Measurements from ENCODE around the gene KCNQ5. TPM values are rescaled to one million over a fixed set of nuclear protein-coding genes. Genes with fewer than 3 reads are reported as not detected.

Gene KCNQ5
- total RNA-seq, 1 experiment from 2014 or later = not detected

DNA sequence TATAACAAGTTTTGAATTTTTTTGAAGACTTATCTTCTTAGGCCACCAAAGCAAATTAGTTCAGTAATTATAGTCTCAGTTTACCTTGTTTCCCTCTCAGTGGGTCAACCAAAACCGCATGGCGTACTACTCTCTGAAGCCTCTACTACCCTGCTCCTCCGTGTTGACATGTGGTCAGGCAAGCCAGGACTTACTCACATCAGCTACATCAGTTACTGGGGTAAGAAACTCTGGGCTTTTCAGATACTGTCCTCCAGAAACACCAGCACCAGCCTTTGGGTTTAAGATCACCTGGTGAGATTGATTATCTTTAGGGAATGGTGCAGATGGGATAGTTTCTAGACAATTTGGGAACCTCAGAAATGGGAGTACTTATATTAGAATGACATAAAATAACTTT, 55.1 kb downstream of the KCNQ5 start:
- ATAC-seq = no peak
- RAD21 ChIA-PET (ENCODE audit: low non-redundant PET in 1 of 2, low total read pairs in 2 of 2, uncharacterized antibody in 2 of 2, unreplicated experiment in 2 of 2) = no interaction called here
- Histone ChIP-seq H3K27me3 (ENCODE audit: insufficient read depth, low read length) (peaks cover 8% of the 10 kb centered on the region), H3K79me2 (ENCODE audit: insufficient read depth, low read length) (no peaks in the 10 kb centered on the region), H2AFZ (ENCODE audit: low read depth, low read length, poor library complexity, severe bottlenecking) (no peak overlapping the region), H3K9ac (ENCODE audit: low read length) (no peak overlapping the region), H3K27ac (ENCODE audit: low read depth, low read length) (no peak overlapping the region), H4K20me1 (ENCODE audit: insufficient read depth) (no peaks in the 10 kb centered on the region; the same call in 1 of the 2 replicates), H3K4me1 (ENCODE audit: control insufficient read depth in 1 of 2, insufficient read depth in 2 of 2, low read length in 2 of 2) (no peaks in the 10 kb centered on the region), H3K4me3 (replicated peaks in 1 of 2; ENCODE audit: low read depth in 1 of 2, low read length in 2 of 2) (no peak overlapping the region), H3K4me2 (ENCODE audit: low read length) (no peak overlapping the region), H3K9me3 (ENCODE audit: control insufficient read depth in 1 of 2, insufficient read depth in 1 of 2, low read depth in 1 of 2, low read length in 2 of 2) (no peaks in the 10 kb centered on the region), H3K9me2 (ENCODE audit: insufficient read depth) (no peaks in the 10 kb centered on the region), H3K36me3 (ENCODE audit: control insufficient read depth in 1 of 2, insufficient read depth in 2 of 2, low read length in 2 of 2) (no peaks in the 10 kb centered on the region)
- CTCF ChIA-PET = no interaction called here
- no TSS peak for BruUV-seq (replicated peaks)
- TF ChIP-seq, protein P1, sequence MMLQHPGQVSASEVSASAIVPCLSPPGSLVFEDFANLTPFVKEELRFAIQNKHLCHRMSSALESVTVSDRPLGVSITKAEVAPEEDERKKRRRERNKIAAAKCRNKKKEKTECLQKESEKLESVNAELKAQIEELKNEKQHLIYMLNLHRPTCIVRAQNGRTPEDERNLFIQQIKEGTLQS (IDR thresholded peaks at IDR 0.05) = no peak
- TF ChIP-seq YY1 (IDR thresholded peaks at IDR 0.05; ENCODE audit: extremely low read depth, insufficient replicate concordance, low read depth, low read length) = no peak
- TF ChIP-seq CEBPB (IDR thresholded peaks at IDR 0.05; ENCODE audit: low read depth) = no peak
- TF ChIP-seq, protein P2, sequence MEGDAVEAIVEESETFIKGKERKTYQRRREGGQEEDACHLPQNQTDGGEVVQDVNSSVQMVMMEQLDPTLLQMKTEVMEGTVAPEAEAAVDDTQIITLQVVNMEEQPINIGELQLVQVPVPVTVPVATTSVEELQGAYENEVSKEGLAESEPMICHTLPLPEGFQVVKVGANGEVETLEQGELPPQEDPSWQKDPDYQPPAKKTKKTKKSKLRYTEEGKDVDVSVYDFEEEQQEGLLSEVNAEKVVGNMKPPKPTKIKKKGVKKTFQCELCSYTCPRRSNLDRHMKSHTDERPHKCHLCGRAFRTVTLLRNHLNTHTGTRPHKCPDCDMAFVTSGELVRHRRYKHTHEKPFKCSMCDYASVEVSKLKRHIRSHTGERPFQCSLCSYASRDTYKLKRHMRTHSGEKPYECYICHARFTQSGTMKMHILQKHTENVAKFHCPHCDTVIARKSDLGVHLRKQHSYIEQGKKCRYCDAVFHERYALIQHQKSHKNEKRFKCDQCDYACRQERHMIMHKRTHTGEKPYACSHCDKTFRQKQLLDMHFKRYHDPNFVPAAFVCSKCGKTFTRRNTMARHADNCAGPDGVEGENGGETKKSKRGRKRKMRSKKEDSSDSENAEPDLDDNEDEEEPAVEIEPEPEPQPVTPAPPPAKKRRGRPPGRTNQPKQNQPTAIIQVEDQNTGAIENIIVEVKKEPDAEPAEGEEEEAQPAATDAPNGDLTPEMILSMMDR (IDR thresholded peaks at IDR 0.05 in 2 of 3, conservative IDR thresholded peaks at IDR 0.05 in 1 of 3; ENCODE audit: borderline replicate concordance in 1 of 3, insufficient read depth in 1 of 3, low read depth in 2 of 3, low read length in 2 of 3) = no peak
- no peak for TF ChIP-seq CBX3 (IDR thresholded peaks at IDR 0.05; ENCODE audit: low read depth)
- no peak for TF ChIP-seq TCF7L2 (IDR thresholded peaks at IDR 0.05; ENCODE audit: borderline replicate concordance, extremely low read depth, insufficient read depth, insufficient read length)
- no peak for TF ChIP-seq FOSL1 (IDR thresholded peaks at IDR 0.05; ENCODE audit: low read depth)
- TF ChIP-seq EZH2 (IDR thresholded peaks at IDR 0.05) = no peak
- TF ChIP-seq, protein P3, sequence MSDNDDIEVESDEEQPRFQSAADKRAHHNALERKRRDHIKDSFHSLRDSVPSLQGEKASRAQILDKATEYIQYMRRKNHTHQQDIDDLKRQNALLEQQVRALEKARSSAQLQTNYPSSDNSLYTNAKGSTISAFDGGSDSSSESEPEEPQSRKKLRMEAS (IDR thresholded peaks at IDR 0.05) = no peak
- no peak for TF ChIP-seq EGR1 (IDR thresholded peaks at IDR 0.05; ENCODE audit: low read depth)
- no peak for TF ChIP-seq ZNF274 (IDR thresholded peaks at IDR 0.05; ENCODE audit: low read depth, low read length)
- no peak for TF ChIP-seq JUND (IDR thresholded peaks at IDR 0.05)
- TF ChIP-seq EZH2phosphoT487 (IDR thresholded peaks at IDR 0.05; ENCODE audit: borderline replicate concordance) = no peak
- no peak for TF ChIP-seq RAD21 (IDR thresholded peaks at IDR 0.05; ENCODE audit: low read depth)
- TF ChIP-seq, protein P4, sequence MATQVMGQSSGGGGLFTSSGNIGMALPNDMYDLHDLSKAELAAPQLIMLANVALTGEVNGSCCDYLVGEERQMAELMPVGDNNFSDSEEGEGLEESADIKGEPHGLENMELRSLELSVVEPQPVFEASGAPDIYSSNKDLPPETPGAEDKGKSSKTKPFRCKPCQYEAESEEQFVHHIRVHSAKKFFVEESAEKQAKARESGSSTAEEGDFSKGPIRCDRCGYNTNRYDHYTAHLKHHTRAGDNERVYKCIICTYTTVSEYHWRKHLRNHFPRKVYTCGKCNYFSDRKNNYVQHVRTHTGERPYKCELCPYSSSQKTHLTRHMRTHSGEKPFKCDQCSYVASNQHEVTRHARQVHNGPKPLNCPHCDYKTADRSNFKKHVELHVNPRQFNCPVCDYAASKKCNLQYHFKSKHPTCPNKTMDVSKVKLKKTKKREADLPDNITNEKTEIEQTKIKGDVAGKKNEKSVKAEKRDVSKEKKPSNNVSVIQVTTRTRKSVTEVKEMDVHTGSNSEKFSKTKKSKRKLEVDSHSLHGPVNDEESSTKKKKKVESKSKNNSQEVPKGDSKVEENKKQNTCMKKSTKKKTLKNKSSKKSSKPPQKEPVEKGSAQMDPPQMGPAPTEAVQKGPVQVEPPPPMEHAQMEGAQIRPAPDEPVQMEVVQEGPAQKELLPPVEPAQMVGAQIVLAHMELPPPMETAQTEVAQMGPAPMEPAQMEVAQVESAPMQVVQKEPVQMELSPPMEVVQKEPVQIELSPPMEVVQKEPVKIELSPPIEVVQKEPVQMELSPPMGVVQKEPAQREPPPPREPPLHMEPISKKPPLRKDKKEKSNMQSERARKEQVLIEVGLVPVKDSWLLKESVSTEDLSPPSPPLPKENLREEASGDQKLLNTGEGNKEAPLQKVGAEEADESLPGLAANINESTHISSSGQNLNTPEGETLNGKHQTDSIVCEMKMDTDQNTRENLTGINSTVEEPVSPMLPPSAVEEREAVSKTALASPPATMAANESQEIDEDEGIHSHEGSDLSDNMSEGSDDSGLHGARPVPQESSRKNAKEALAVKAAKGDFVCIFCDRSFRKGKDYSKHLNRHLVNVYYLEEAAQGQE (IDR thresholded peaks at IDR 0.05; ENCODE audit: low read depth) = no peak
- no peak for TF ChIP-seq SP1 (IDR thresholded peaks at IDR 0.05; ENCODE audit: low read depth)
- no peak for TF ChIP-seq ELF1 (IDR thresholded peaks at IDR 0.05; ENCODE audit: borderline replicate concordance, low read depth)
- no peak for TF ChIP-seq SRF (IDR thresholded peaks at IDR 0.05; ENCODE audit: low read depth)
- TF ChIP-seq POLR2AphosphoS5 (IDR thresholded peaks at IDR 0.05; ENCODE audit: low read depth, low read length) = no peak
- intact Hi-C loops (cut with micrococcal nuclease) = no loop called here
- POLR2A ChIA-PET = no interaction called here
- DNase-seq (ENCODE audit: low read depth, low spot score) = no peak

Measured in HCT116 (cell line).